ENCODE measurements around the gene BTBD7. TPM values are rescaled to one million over a fixed set of nuclear protein-coding genes. Genes with fewer than 3 reads are reported as not detected.
A peak's percentile ranks its signal among the peaks of the same experiment; 100 is the strongest.

BTBD7 gene
- total and polyA plus RNA-seq, 3 experiments from 2014 or later: 9.6 to 25.7 (median 25.2) TPM

DNA sequence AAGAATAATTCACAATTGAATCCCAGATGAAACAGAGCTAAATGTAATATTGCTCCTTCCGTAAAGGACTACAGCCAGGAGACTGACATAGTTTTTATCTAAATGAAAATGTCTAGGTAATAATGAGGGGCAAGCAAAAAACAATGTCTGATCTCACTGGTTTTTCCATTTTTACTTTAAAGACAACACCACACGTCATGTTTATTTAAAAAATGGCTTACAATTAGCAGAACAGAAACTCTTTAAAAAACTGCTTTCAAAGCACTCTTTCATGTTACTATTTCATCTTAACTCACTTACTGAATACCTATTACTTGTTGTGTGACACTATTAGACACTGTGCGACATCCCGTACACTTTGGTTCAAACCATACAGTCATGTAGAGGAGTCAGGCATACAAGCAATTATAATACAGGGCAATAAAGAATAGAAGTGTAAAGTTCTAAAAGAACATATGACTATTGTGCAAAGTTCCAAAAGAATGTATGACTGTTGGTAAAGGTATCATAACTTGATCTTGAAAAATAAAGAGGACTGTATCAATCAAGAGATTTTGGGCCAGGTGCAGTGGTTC is 9.1 kb downstream of the BTBD7 start:
- H3K9me3 ChIP-seq (ENCODE audit: low read length): no peaks in the 10 kb centered on the region
- H3K9me3 Mint-ChIP-seq: no peaks in the 10 kb centered on the region
- no peak overlapping the region for H3K27ac ChIP-seq (ENCODE audit: low read depth, low read length)
- H3K27me3 ChIP-seq (ENCODE audit: insufficient read depth, low read length, poor library complexity, severe bottlenecking): no peaks in the 10 kb centered on the region
- no peak overlapping the region for H3K27ac Mint-ChIP-seq
- CTCF ChIA-PET: no interaction called here
- H3K36me3 Mint-ChIP-seq: peaks cover 0 to 19% (median 11%) of the 10 kb centered on the region in 3 donors
- H3K4me3 ChIP-seq (ENCODE audit: low read length): no peak overlapping the region
- POLR2A ChIA-PET: interaction anchor here (0.6 kb wide), 1 partner anchor 108 kb away, joined by 4 read pairs; no protein-coding TSS in a partner anchor
- DNase-seq: no peak
- H3K4me3 Mint-ChIP-seq: no peak overlapping the region
- H3K27me3 Mint-ChIP-seq: no peaks in the 10 kb centered on the region
- no peaks in the 10 kb centered on the region for H3K36me3 ChIP-seq (ENCODE audit: insufficient read depth, low read length)
- H3K4me1 ChIP-seq (ENCODE audit: insufficient read depth, low read length): peaks cover 12% of the 10 kb centered on the region
- H3K4me1 Mint-ChIP-seq: peaks cover 51 to 85% (median 67%) of the 10 kb centered on the region in 3 donors

DNA sequence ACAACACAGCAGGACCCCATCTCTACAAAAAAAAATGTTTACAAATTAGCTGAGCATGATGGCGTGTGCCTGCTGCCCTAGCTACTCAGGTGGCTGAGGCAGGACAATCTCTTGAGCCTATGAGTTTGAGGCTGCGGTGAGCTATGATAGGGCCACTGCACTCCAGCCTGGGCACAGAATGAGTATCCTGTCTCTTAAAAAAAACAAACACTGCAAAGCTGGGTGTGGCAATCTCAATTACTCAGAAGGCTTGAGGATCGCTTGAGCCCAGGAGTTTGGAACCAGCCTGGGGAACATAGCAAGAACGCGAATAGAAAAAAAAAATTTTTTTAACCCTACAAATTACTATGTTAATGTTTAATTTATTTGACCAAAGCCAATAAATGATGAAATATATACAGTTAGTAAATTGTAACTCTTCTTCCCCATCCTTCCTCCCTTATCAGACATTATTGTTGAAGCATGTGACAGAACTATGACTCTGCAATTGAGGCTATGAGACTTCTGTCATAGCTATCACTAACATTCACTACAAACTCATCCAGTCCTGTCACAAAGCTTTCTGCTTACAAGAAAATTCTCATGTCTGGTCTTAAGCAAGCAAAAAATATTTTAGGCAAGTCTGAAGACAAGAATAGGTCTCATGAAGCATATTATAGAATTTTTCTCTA is 9.8 kb downstream of the BTBD7 start:
- Histone ChIP-seq H3K9me3 (ENCODE audit: low read length) (no peaks in the 10 kb centered on the region), H3K4me3 (ENCODE audit: low read length) (no peak overlapping the region), H3K4me1 (ENCODE audit: insufficient read depth, low read length) (peaks cover 11% of the 10 kb centered on the region), H3K27me3 (ENCODE audit: insufficient read depth, low read length, poor library complexity, severe bottlenecking) (no peaks in the 10 kb centered on the region), H3K36me3 (ENCODE audit: insufficient read depth, low read length) (no peaks in the 10 kb centered on the region), H3K27ac (ENCODE audit: low read depth, low read length) (no peak overlapping the region)
- H3K4me1 Mint-ChIP-seq: peaks cover 49 to 85% (median 70%) of the 10 kb centered on the region in 3 donors
- no peak overlapping the region for H3K27ac Mint-ChIP-seq
- peaks cover 0 to 19% (median 11%) of the 10 kb centered on the region in 3 donors for H3K36me3 Mint-ChIP-seq
- H3K4me3 Mint-ChIP-seq: no peak overlapping the region
- no peaks in the 10 kb centered on the region for H3K9me3 Mint-ChIP-seq
- DNase-seq: no peak
- POLR2A ChIA-PET: no interaction called here
- CTCF ChIA-PET: no interaction called here
- no peaks in the 10 kb centered on the region for H3K27me3 Mint-ChIP-seq

DNA sequence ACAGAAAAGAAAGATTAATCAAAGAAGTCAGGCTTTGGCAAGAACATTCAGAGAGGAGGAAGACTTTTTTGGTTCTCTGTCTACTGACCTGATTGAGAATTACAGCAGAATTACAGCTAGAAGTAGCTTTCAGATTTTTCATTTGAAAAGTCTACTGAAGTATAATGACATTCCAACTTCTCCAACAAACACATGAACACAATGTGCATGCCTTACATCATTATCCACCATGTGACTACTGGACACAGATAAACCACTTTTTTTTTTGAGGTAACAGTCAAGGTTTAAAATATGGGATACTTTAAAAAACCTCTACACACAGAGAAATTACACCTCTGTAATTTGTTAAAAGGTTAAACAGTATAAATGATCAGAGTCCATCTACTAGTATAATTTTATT is 12.3 kb downstream of the BTBD7 start:
- H3K36me3 ChIP-seq (ENCODE audit: insufficient read depth, low read length): no peaks in the 10 kb centered on the region
- H3K4me1 ChIP-seq (ENCODE audit: insufficient read depth, low read length): peaks cover 11% of the 10 kb centered on the region
- ChIA-PET POLR2A (no interaction called here), CTCF (no interaction called here)
- H3K27me3 ChIP-seq (ENCODE audit: insufficient read depth, low read length, poor library complexity, severe bottlenecking): no peaks in the 10 kb centered on the region
- Mint-ChIP-seq H3K4me1 (peaks cover 45 to 77% (median 70%) of the 10 kb centered on the region in 3 donors), H3K9me3 (no peaks in the 10 kb centered on the region), H3K4me3 (no peak overlapping the region), H3K36me3 (peaks cover under 1 to 23% (median 16%) of the 10 kb centered on the region in 3 donors), H3K27ac (peak overlapping the region in 2 of 8 donors; percentile 14 to 15), H3K27me3 (no peaks in the 10 kb centered on the region)
- no peak for DNase-seq
- H3K4me3 ChIP-seq (ENCODE audit: low read length): no peak overlapping the region
- no peaks in the 10 kb centered on the region for H3K9me3 ChIP-seq (ENCODE audit: low read length)
- peak overlapping the region; percentile 12 for H3K27ac ChIP-seq (ENCODE audit: low read depth, low read length)

GRCh38 chr14:93319958-93320357 is 12.9 kb downstream of the BTBD7 start:
- Mint-ChIP-seq H3K4me3 (peak overlapping the region in 1 of 7 donors; percentile 0), H3K4me1 (peaks cover 43 to 76% (median 64%) of the 10 kb centered on the region in 3 donors), H3K36me3 (peaks cover 5 to 21% (median 16%) of the 10 kb centered on the region in 3 donors), H3K27ac (peak overlapping the region in 5 of 8 donors; percentile 5 to 18 (median 8)), H3K27me3 (no peaks in the 10 kb centered on the region), H3K9me3 (no peaks in the 10 kb centered on the region)
- no peaks in the 10 kb centered on the region for H3K27me3 ChIP-seq (ENCODE audit: insufficient read depth, low read length, poor library complexity, severe bottlenecking)
- peaks cover 11% of the 10 kb centered on the region for H3K4me1 ChIP-seq (ENCODE audit: insufficient read depth, low read length)
- POLR2A ChIA-PET: no interaction called here
- no peak overlapping the region for H3K27ac ChIP-seq (ENCODE audit: low read depth, low read length)
- no peaks in the 10 kb centered on the region for H3K36me3 ChIP-seq (ENCODE audit: insufficient read depth, low read length)
- CTCF ChIA-PET: no interaction called here
- no peak overlapping the region for H3K4me3 ChIP-seq (ENCODE audit: low read length)
- no peak for DNase-seq
- no peaks in the 10 kb centered on the region for H3K9me3 ChIP-seq (ENCODE audit: low read length)

DNA sequence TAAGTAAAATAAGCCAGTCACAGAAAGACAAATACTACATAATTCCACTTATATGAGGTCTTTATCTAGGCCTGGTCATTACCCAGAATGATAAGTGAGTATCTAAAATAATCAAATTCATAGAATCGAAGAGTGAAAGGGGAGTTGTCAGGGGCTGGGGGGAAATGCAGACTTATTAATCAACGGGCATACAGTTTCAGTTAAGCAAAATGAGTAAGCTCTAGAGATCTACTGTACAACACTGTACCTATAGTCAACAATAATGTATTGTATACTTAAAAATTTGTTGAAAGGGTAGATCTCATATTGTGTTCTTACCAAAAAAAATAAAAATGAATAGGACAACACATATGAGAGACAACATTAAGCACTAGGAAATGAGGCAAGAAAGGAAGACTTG is 13.3 kb downstream of the BTBD7 start:
- H3K27me3 Mint-ChIP-seq: no peaks in the 10 kb centered on the region
- H3K27me3 ChIP-seq (ENCODE audit: insufficient read depth, low read length, poor library complexity, severe bottlenecking): no peaks in the 10 kb centered on the region
- CTCF ChIA-PET: no interaction called here
- no peaks in the 10 kb centered on the region for H3K9me3 ChIP-seq (ENCODE audit: low read length)
- H3K36me3 Mint-ChIP-seq: peaks cover 5 to 16% (median 13%) of the 10 kb centered on the region in 3 donors
- H3K27ac Mint-ChIP-seq: peak overlapping the region in 3 of 8 donors; percentile 5 to 18 (median 17)
- no peaks in the 10 kb centered on the region for H3K36me3 ChIP-seq (ENCODE audit: insufficient read depth, low read length)
- POLR2A ChIA-PET: no interaction called here
- H3K4me3 Mint-ChIP-seq: peak overlapping the region in 1 of 7 donors; percentile 0
- no peak overlapping the region for H3K4me3 ChIP-seq (ENCODE audit: low read length)
- no peaks in the 10 kb centered on the region for H3K9me3 Mint-ChIP-seq
- H3K27ac ChIP-seq (ENCODE audit: low read depth, low read length): no peak overlapping the region
- H3K4me1 Mint-ChIP-seq: peaks cover 39 to 71% (median 60%) of the 10 kb centered on the region in 3 donors
- H3K4me1 ChIP-seq (ENCODE audit: insufficient read depth, low read length): peaks cover 11% of the 10 kb centered on the region
- no peak for DNase-seq

DNA sequence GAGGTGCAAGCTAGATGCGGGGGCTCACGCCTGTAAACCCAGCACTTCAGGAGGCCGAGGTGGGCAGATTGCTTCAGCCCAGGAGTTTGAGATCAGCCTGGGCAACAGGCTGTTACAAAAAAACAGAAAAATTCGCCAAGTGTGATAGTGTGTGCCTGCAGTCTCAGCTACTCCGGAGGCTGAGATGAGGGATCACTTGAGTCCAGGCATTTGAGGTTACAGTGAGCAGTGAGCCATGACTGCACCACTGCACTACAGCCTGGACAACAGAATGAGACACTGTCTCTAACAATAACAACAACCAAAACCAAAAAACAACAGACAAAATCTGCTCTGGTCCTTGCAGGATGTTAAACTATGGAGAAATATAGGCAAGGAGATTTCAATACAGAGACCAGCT is 13.9 kb downstream of the BTBD7 start:
- Histone ChIP-seq H3K4me3 (ENCODE audit: low read length) (no peak overlapping the region), H3K27ac (ENCODE audit: low read depth, low read length) (no peak overlapping the region), H3K9me3 (ENCODE audit: low read length) (no peaks in the 10 kb centered on the region), H3K27me3 (ENCODE audit: insufficient read depth, low read length, poor library complexity, severe bottlenecking) (no peaks in the 10 kb centered on the region), H3K36me3 (ENCODE audit: insufficient read depth, low read length) (no peaks in the 10 kb centered on the region), H3K4me1 (ENCODE audit: insufficient read depth, low read length) (peaks cover 11% of the 10 kb centered on the region)
- no peak for DNase-seq
- H3K27ac Mint-ChIP-seq: no peak overlapping the region
- H3K27me3 Mint-ChIP-seq: no peaks in the 10 kb centered on the region
- no peaks in the 10 kb centered on the region for H3K9me3 Mint-ChIP-seq
- POLR2A ChIA-PET: no interaction called here
- H3K4me3 Mint-ChIP-seq: no peak overlapping the region
- H3K36me3 Mint-ChIP-seq: peaks cover 5 to 13% (median 11%) of the 10 kb centered on the region in 3 donors
- CTCF ChIA-PET: no interaction called here
- peaks cover 38 to 67% (median 55%) of the 10 kb centered on the region in 3 donors for H3K4me1 Mint-ChIP-seq

DNA sequence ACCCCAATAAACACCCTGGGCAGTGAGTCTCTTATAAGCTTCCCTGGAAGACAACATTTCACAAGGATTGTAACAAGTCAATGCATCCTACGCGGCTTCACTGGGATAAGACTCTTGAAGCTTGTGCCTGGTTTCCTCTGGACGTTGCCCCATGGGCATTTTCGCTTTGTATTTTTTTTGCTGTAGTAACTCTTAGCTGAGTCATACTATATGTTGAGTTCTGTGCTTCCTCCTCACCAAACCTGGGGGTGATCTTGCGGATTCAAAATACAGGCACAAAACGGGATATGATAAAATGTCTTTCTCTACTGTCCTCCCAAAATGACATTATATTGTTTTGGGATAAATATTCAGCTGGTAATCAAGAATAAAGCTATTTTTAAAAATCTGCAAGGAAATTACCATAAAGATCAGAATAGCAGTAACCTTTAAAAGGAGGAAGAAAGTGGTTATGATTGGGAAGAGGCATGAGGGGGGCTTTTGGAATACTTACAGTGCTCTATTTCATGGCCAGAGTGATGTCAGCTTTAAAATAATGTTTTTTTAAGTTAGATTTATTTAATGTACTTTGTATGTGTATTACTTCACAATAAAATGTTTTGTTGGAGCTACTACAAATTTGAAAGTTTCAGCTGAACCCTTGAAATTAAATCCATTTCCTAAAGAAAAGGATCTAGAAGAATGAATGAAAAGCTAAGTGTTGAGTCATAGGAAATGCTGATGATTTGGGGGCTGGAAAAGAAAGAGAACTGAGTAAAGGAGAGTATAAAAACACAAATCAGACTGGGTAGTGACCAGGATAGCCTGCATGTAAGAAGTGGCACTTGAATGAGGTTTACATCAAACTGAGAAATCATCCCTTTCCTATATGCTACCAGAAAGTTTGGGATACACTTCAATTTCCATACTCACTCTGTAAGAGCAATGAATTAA is 14.7 kb downstream of the BTBD7 start:
- Histone ChIP-seq H3K9me3 (ENCODE audit: low read length) (no peaks in the 10 kb centered on the region), H3K27ac (ENCODE audit: low read depth, low read length) (no peak overlapping the region), H3K4me3 (ENCODE audit: low read length) (no peak overlapping the region), H3K4me1 (ENCODE audit: insufficient read depth, low read length) (peaks cover 11% of the 10 kb centered on the region), H3K36me3 (ENCODE audit: insufficient read depth, low read length) (no peaks in the 10 kb centered on the region), H3K27me3 (ENCODE audit: insufficient read depth, low read length, poor library complexity, severe bottlenecking) (no peaks in the 10 kb centered on the region)
- Mint-ChIP-seq H3K9me3 (no peaks in the 10 kb centered on the region), H3K36me3 (peaks cover 5 to 7% (median 6%) of the 10 kb centered on the region in 3 donors), H3K27ac (no peak overlapping the region), H3K4me3 (no peak overlapping the region), H3K27me3 (no peaks in the 10 kb centered on the region), H3K4me1 (peaks cover 34 to 62% (median 48%) of the 10 kb centered on the region in 3 donors)
- ChIA-PET CTCF (no interaction called here), POLR2A (no interaction called here)
- DNase-seq: no peak

All from CD8-positive, alpha-beta memory T cell (primary cell).